Lung (tissue), 12 donors: Measurements from ENCODE around the gene CPXM2. TPM values are rescaled to one million over a fixed set of nuclear protein-coding genes. Genes with fewer than 3 reads are reported as not detected.

Experiments
- ATAC-seq: fragments of 200-7000 bp; cut with Tn5 transposase; one replicate; pipeline ENCODE4 v1.9.1; 2020; ENCODE audit warnings: moderate number of reproducible peaks; ENCODE audit not compliant: insufficient read depth, low FRiP score
- DNase-seq, 3 donors: peaks; one replicate each; pipeline ENCODE4 v3.0.0-alpha.2; 2013 to 2017
- H3K27ac ChIP-seq, 2 donors: one replicate each; pipeline ENCODE4 v1.5.1; 2013; ENCODE audit warnings: mild to moderate bottlenecking in 2 of 2, moderate library complexity in 2 of 2, control low read depth in 1 of 2, inconsistent platforms in 1 of 2, low read depth in 1 of 2, low read length in 1 of 2
- H3K27me3 ChIP-seq, 3 donors: one replicate each; pipeline ENCODE4 v1.5.1; 2013; ENCODE audit warnings: low read length in 2 of 3; ENCODE audit not compliant: control insufficient read depth in 3 of 3, insufficient read depth in 3 of 3
- H3K36me3 ChIP-seq, 4 donors: one replicate each; pipeline ENCODE4 v1.5.1; 2013; ENCODE audit warnings: low read length in 4 of 4, mild to moderate bottlenecking in 1 of 4, moderate library complexity in 1 of 4; ENCODE audit not compliant: control insufficient read depth in 4 of 4, insufficient read depth in 4 of 4
- H3K4me1 ChIP-seq, 5 donors: one replicate each; pipeline ENCODE4 v1.5.1; 2013; ENCODE audit warnings: low read length in 5 of 5, mild to moderate bottlenecking in 2 of 5, moderate library complexity in 1 of 5; ENCODE audit not compliant: control insufficient read depth in 5 of 5, insufficient read depth in 5 of 5
- H3K4me3 ChIP-seq: one replicate; pipeline ENCODE4 v1.5.1; 2013; ENCODE audit warnings: mild to moderate bottlenecking, control low read depth, moderate library complexity
- H3K9ac ChIP-seq, 2 donors: one replicate each; pipeline ENCODE4 v1.5.1; 2013; ENCODE audit warnings: low read length in 2 of 2, control low read depth in 1 of 2; ENCODE audit not compliant: insufficient read depth in 1 of 2
- H3K9me3 ChIP-seq, 4 donors: one replicate each; pipeline ENCODE4 v1.5.1; 2013; ENCODE audit warnings: low read length in 3 of 4, mild to moderate bottlenecking in 1 of 4, moderate library complexity in 1 of 4; ENCODE audit not compliant: control insufficient read depth in 4 of 4, insufficient read depth in 3 of 4
- CTCF ChIP-seq: IDR thresholded peaks from 2 replicates; pipeline ENCODE4 v1.5.1; 2012; ENCODE audit warnings: mild to moderate bottlenecking; ENCODE audit errors: control extremely low read depth, extremely low read depth
- WGBS, 2 donors: extraction: QIAGEN DNeasy Blood & Tissue Kit; methylation state at CpG; one replicate each; pipeline ENCODE4 v1.1.7; 2013; 5-methylcytosine and 5-hydroxymethylcytosine counted together
- polyA plus RNA-seq, 2 donors: library from polyadenylated mRNA; stranded (reverse); fragments of 200-250 nt; gene quantifications; one replicate each; pipeline ENCODE4 v1.2.1, GENCODE V29; 2013
- total RNA-seq, 2 donors: library from RNA; depleted of rRNA in 1 of 2; stranded (reverse); fragments of >200 nt in 1 of 2; gene quantifications; one replicate each; pipeline ENCODE4 v1.2.1, GENCODE V29; 2014 to 2021
- donor health status: control.
- donor health status: control.
- donor health status: Bipolar disorder and iron deficiency.
- donor health status: healthy.
- donor health status: DM: yes; HTN: yes; CAD: no.

Gene CPXM2
- total and polyA plus RNA-seq, 4 donors, result 0.66 to 5.0 (median 2.1) TPM

GRCh38 chr10:123796736-123797135 lies 94.9 kb downstream of the CPXM2 start:
- no peak for TF ChIP-seq CTCF
- 76 to 86% methylated on average over 5 of the region's 5 CpGs for WGBS, 2 donors
- Histone ChIP-seq H3K4me3 (no peak overlapping the region), H3K9ac (no peak overlapping the region), H3K27ac (no peak overlapping the region), H3K36me3 (no peaks in the 10 kb centered on the region), H3K27me3 (peaks cover 0 to 5% (median 0%) of the 10 kb centered on the region in 3 donors), H3K4me1 (peaks cover 0 to 1% (median 0%) of the 10 kb centered on the region in 5 donors), H3K9me3 (peaks cover 0 to 3% (median 0%) of the 10 kb centered on the region in 4 donors)
- ATAC-seq (no peak), DNase-seq (no peak)

- Histone ChIP-seq H3K4me1 (peaks cover 0 to 1% (median 0%) of the 10 kb centered on the region in 5 donors), H3K9ac (no peak overlapping the region), H3K9me3 (peaks cover 0 to 8% (median 0%) of the 10 kb centered on the region in 4 donors), H3K36me3 (no peaks in the 10 kb centered on the region), H3K27ac (no peak overlapping the region), H3K4me3 (no peak overlapping the region), H3K27me3 (peaks cover 0 to 5% (median 0%) of the 10 kb centered on the region in 3 donors)
- DNase-seq (no peak), ATAC-seq (no peak)
- 72 to 80% methylated on average over 11 of the region's 11 CpGs for WGBS, 2 donors
- TF ChIP-seq CTCF, result no peak
These were observed 95.6 kb downstream of the CPXM2 start for GRCh38 chr10:123795846-123796590.

GRCh38 chr10:123795196-123795780 lies 96.3 kb downstream of the CPXM2 start:
- ATAC-seq, result no peak
- no peak overlapping the region for H3K27ac ChIP-seq
- no peak overlapping the region for H3K4me3 ChIP-seq
- no peak overlapping the region for H3K9ac ChIP-seq
- peaks cover 0 to 11% (median 0%) of the 10 kb centered on the region in 4 donors for H3K9me3 ChIP-seq
- no peak for TF ChIP-seq CTCF
- H3K4me1 ChIP-seq, result no peaks in the 10 kb centered on the region
- 81 to 83% methylated on average over 10 of the region's 10 CpGs for WGBS, 2 donors
- no peak for DNase-seq
- H3K27me3 ChIP-seq, result peaks cover 0 to 2% (median 0%) of the 10 kb centered on the region in 3 donors
- H3K36me3 ChIP-seq, result no peaks in the 10 kb centered on the region
